Fibroblast of lung (primary cell): Measurements from ENCODE around the gene CLDN4. TPM values are rescaled to one million over a fixed set of nuclear protein-coding genes. Genes with fewer than 3 reads are reported as not detected.
"Not testable (repeated sequence)": the region's sequence is repeated elsewhere in the genome, so short reads cannot be mapped to it uniquely, and the experiment has no call there.

ENCODE experiments used
- DNase-seq, 2 donors: peaks; one replicate each; pipeline versions ENCODE4 v3.0.0 to v3.0.0-alpha.2; 2010; ENCODE audit warnings: low read depth in 2 of 2
- H2AFZ ChIP-seq: 2 replicates; pipeline ENCODE4 v1.5.1; 2012; ENCODE audit warnings: low read length, control low read depth, inconsistent platforms
- H3K27ac ChIP-seq: 2 replicates; pipeline ENCODE4 v1.5.1; 2011; ENCODE audit warnings: low read length, control low read depth; ENCODE audit not compliant: insufficient read depth
- H3K27me3 ChIP-seq: 2 replicates; pipeline ENCODE4 v1.5.1; 2011; ENCODE audit warnings: mild to moderate bottlenecking, low read length; ENCODE audit not compliant: control insufficient read depth, insufficient read depth
- H3K36me3 ChIP-seq: 2 replicates; pipeline ENCODE4 v1.5.1; 2011; ENCODE audit warnings: low read length; ENCODE audit not compliant: control insufficient read depth, insufficient read depth
- H3K4me1 ChIP-seq: 2 replicates; pipeline ENCODE4 v1.5.1; 2011; ENCODE audit warnings: low read length; ENCODE audit not compliant: control insufficient read depth, insufficient read depth; ENCODE audit errors: extremely low read depth
- H3K4me2 ChIP-seq: 2 replicates; pipeline ENCODE4 v1.5.1; 2011; ENCODE audit warnings: low read length, control low read depth; ENCODE audit not compliant: insufficient read depth; ENCODE audit errors: extremely low read depth
- H3K4me3 ChIP-seq, 4 experiments: fragments of 200-600 bp in 1 of 4; sonication (generic) in 1 of 4; replicated peaks in 1 of 4; 2 replicates each; pipeline ENCODE4 v1.5.1; 2011 to 2016; ENCODE audit warnings: low read length in 4 of 4, low read depth in 3 of 4, mild to moderate bottlenecking in 3 of 4, control low read depth in 2 of 4, inconsistent platforms in 1 of 4, mixed read lengths in 1 of 4; ENCODE audit not compliant: insufficient read depth in 1 of 4; ENCODE audit errors: control extremely low read depth in 1 of 4
- H3K79me2 ChIP-seq: 2 replicates; pipeline ENCODE4 v1.5.1; 2012; ENCODE audit warnings: mild to moderate bottlenecking, low read length, inconsistent platforms; ENCODE audit not compliant: control insufficient read depth, insufficient read depth
- H3K9ac ChIP-seq: 2 replicates; pipeline ENCODE4 v1.5.1; 2011; ENCODE audit warnings: mild to moderate bottlenecking, low read length, control low read depth; ENCODE audit not compliant: insufficient read depth
- H3K9me3 ChIP-seq: 2 replicates; pipeline ENCODE4 v1.5.1; 2012; ENCODE audit warnings: low read depth, low read length; ENCODE audit not compliant: control insufficient read depth, insufficient read depth
- H4K20me1 ChIP-seq: 2 replicates; pipeline ENCODE4 v1.5.1; 2011; ENCODE audit warnings: low read length; ENCODE audit not compliant: control insufficient read depth, insufficient read depth; ENCODE audit errors: extremely low read depth
- EZH2 ChIP-seq: IDR thresholded peaks from 2 replicates; pipeline ENCODE4 v1.5.1; 2012; ENCODE audit warnings: low read length, control low read depth, mild to moderate bottlenecking; ENCODE audit errors: missing control alignments
- polyA plus RNA-seq, 2 donors: library from polyadenylated mRNA; depleted of rRNA in 1 of 2; stranded (reverse) in 1 of 2; unstranded in 1 of 2; fragments of >200 nt; gene quantifications; 2 replicates each; pipeline ENCODE4 v1.2.1, GENCODE V29; 2011 to 2012; ENCODE audit warnings: missing spikeins in 1 of 2
- total RNA-seq: library from RNA; depleted of rRNA; stranded (reverse); fragments of >200 nt; gene quantifications from 2 replicates; pipeline ENCODE4 v1.2.1, GENCODE V29; 2014
- TF ChIP-seq, protein P1 (sequence below), 2 donors: IDR thresholded peaks in 1 of 2; conservative IDR thresholded peaks in 1 of 2; 1 replicate in 1 of 2; 2 replicates in 1 of 2; pipeline ENCODE4 v1.5.1; 2011 to 2012; ENCODE audit warnings: low read length in 2 of 2, control low read depth in 1 of 2, inconsistent platforms in 1 of 2, low read depth in 1 of 2, mild to moderate bottlenecking in 1 of 2

The CLDN4 gene
- total and polyA plus RNA-seq, 2 donors (not counting 1 experiment from before 2014, with no cell fraction given), result under 0.01 to 0.51 TPM

DNA sequence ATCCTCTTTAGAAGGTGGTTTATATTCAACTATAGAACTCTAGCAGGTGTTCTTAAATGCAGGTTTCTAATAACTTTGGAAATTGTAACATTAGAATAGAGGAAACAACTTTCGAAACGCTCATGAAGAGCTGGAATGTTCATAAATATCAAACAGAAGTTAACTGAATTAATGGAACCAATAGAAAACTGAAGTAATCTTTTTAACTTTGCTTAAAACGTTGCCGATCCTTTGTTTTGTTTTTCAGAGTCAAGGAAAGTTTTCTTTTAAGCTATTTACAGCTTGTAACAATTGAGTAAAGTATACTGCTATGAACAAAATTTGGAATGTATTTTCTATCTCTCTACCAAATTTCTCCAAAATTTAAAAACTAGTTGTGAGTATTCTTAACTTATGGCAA lies 41.7 kb upstream of the CLDN4 start:
- H2AFZ ChIP-seq, result no peak overlapping the region
- H3K36me3 ChIP-seq, result no peaks in the 10 kb centered on the region
- no peak overlapping the region for H3K4me2 ChIP-seq
- DNase-seq, result no peak
- no peaks in the 10 kb centered on the region for H3K27me3 ChIP-seq
- H3K9ac ChIP-seq, result no peak overlapping the region
- no peaks in the 10 kb centered on the region for H3K4me1 ChIP-seq
- H3K27ac ChIP-seq, result no peak overlapping the region
- no peaks in the 10 kb centered on the region for H4K20me1 ChIP-seq
- no peak overlapping the region for H3K4me3 ChIP-seq
- no peaks in the 10 kb centered on the region for H3K79me2 ChIP-seq
- H3K9me3 ChIP-seq, result no peaks in the 10 kb centered on the region
- TF ChIP-seq, protein P1, sequence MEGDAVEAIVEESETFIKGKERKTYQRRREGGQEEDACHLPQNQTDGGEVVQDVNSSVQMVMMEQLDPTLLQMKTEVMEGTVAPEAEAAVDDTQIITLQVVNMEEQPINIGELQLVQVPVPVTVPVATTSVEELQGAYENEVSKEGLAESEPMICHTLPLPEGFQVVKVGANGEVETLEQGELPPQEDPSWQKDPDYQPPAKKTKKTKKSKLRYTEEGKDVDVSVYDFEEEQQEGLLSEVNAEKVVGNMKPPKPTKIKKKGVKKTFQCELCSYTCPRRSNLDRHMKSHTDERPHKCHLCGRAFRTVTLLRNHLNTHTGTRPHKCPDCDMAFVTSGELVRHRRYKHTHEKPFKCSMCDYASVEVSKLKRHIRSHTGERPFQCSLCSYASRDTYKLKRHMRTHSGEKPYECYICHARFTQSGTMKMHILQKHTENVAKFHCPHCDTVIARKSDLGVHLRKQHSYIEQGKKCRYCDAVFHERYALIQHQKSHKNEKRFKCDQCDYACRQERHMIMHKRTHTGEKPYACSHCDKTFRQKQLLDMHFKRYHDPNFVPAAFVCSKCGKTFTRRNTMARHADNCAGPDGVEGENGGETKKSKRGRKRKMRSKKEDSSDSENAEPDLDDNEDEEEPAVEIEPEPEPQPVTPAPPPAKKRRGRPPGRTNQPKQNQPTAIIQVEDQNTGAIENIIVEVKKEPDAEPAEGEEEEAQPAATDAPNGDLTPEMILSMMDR (conservative IDR thresholded peaks at IDR 0.05 in 1 of 2, IDR thresholded peaks at IDR 0.05 in 1 of 2; ENCODE audit: low read depth in 1 of 2, low read length in 2 of 2), result no peak
- TF ChIP-seq EZH2, result no peak

DNA sequence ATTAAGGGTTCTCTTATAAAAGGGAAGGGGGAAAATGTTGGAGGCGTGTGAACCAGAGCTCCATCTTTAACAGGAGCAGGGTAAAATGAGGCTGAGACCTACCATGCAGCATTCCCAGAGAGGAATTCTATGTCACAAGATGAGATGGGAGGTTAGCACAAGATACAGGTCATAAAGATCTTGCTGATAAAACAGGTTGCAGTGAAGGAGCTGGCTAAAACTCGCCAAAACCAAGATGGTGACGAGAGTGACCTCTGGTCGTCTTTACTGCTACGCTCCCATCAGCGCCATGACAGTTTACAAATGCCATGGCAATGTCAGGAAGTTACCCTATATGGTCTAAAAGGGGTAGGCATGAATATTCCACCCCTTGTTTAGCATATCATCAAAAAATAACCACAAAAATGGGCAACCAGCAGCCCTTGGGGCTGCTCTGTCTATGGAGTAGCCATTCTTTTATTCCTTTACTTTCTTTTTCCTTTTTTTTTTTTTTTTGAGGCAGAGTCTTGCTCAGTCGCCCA lies 39.6 kb upstream of the CLDN4 start:
- H3K4me2 ChIP-seq, H3K9me3 ChIP-seq, H3K4me1 ChIP-seq, H2AFZ ChIP-seq, H3K27ac ChIP-seq, H3K79me2 ChIP-seq, DNase-seq, H4K20me1 ChIP-seq, H3K9ac ChIP-seq, H3K27me3 ChIP-seq, H3K36me3 ChIP-seq, H3K4me3 ChIP-seq: not testable (repeated sequence)

DNA sequence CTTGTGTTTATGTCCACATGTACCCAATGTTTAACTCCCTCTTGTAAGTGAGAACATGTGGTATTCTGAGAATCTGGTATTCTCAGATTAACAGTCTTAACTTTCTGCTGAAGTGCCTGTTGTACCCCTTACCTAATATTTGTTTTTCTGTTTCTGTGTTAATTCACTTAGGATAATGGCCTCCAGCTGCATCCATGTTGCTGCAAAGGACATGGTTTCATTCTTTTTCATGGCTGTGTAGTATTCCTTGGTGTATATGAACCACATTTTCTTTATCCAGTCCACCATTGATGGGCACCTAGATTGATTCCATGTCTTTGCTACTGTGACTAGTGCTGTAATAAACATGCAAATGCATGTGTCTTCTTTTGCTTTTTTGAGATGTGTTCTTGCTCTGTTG lies 35.6 kb upstream of the CLDN4 start:
- H3K4me3 ChIP-seq, H3K9ac ChIP-seq, H3K4me1 ChIP-seq, DNase-seq, H3K79me2 ChIP-seq, H4K20me1 ChIP-seq, H3K27ac ChIP-seq, H3K27me3 ChIP-seq, H3K36me3 ChIP-seq, H3K4me2 ChIP-seq, H2AFZ ChIP-seq, H3K9me3 ChIP-seq: not testable (repeated sequence)

DNA sequence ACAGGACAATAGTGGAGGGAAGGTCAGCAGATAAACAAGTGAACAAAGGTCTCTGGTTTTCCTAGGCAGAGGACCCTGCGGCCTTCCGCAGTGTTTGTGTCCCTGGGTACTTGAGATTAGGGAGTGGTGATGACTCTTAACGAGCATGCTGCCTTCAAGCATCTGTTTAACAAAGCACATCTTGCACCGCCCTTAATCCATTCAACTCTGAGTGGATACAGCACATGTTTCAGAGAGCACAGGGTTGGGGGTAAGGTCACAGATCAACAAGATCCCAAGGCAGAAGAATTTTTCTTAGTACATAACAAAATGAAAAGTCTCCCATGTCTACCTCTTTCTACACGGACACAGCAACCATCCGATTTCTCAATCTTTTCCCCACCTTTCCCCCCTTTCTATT lies 34.1 kb upstream of the CLDN4 start:
- not testable (repeated sequence) for H3K36me3 ChIP-seq, H3K27ac ChIP-seq, H3K79me2 ChIP-seq, H4K20me1 ChIP-seq, H2AFZ ChIP-seq, H3K4me3 ChIP-seq, DNase-seq, H3K9ac ChIP-seq, H3K4me1 ChIP-seq, H3K9me3 ChIP-seq, H3K4me2 ChIP-seq, H3K27me3 ChIP-seq

DNA sequence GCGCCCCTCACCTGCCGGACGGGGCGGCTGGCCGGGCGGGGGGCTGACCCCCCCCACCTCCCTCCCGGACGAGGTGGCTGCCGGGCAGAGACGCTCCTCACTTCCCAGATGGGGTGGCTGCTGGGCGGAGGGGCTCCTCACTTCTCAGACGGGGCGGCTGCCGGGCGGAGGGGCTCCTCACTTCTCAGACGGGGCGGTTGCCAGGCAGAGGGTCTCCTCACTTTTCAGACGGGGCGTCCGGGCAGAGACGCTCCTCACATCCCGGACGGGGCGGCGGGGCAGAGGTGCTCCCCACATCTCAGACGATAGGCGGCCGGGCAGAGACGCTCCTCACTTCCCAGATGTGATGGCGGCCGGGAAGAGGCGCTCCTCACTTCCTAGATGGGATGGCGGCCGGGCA lies 33.6 kb upstream of the CLDN4 start:
- not testable (repeated sequence) for H4K20me1 ChIP-seq, H3K27ac ChIP-seq, H3K4me3 ChIP-seq, DNase-seq, H3K9ac ChIP-seq, H3K79me2 ChIP-seq, H3K27me3 ChIP-seq, H3K36me3 ChIP-seq, H3K4me2 ChIP-seq, H3K9me3 ChIP-seq, H2AFZ ChIP-seq, H3K4me1 ChIP-seq
